Epithelial cell of proximal tubule (primary cell): ENCODE results near the gene MYBPC1. TPM values are rescaled to one million over a fixed set of nuclear protein-coding genes. Genes with fewer than 3 reads are reported as not detected.

ENCODE experiments used
- DNase-seq: peaks from one replicate; pipeline ENCODE4 v3.0.0-alpha.2; 2011; ENCODE audit warnings: low read depth
- H3K4me3 ChIP-seq: 2 replicates; pipeline ENCODE4 v1.5.1; 2011; ENCODE audit warnings: low read depth, mild to moderate bottlenecking, low read length
- CTCF ChIP-seq: conservative IDR thresholded peaks from 2 replicates; pipeline ENCODE4 v1.5.1; 2012; ENCODE audit warnings: low read depth, mild to moderate bottlenecking, low read length
- total RNA-seq: library from RNA; depleted of rRNA; stranded (reverse); fragments of >200 nt; gene quantifications from 2 replicates; pipeline ENCODE4 v1.2.3, GENCODE V29; 2015

MYBPC1 gene
- total RNA-seq, 1 donor from 2014 or later = not detected

DNA sequence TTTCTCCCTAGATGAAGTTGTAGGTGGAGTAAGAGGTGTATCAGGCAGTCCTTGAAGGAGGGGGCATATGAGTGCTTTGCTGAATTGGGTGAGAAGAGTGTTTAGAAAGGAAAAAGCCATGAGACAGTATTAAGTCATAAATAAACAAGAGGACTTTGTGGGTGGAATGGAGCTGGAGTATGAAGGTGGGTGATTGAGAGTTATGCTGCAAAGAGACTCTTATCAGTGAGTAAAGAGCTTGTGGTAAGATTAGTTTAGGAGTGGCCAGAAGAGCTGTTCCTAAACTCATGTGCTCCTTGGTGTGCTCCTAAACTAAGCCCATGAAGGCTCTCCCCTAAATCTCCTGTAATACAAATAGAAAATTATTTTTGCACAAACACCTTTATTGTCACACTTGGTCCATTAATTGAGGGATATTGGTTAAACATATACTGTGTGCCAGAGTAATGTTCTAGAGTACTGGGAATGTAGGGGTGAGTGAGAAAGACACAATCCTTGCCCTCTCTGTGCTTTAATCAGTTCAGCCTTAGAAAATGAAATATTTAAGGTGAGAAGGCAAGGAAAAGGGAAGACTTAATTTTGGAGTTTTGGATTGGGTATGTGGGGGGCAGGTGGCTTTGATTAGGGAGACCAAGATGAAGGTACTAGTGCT, 112.5 kb downstream of the MYBPC1 start:
- no peak for TF ChIP-seq CTCF
- no peak for DNase-seq
- H3K4me3 ChIP-seq = no peak overlapping the region

GRCh38 chr12:101710288-101710687, 115.5 kb downstream of the MYBPC1 start:
- DNase-seq = no peak
- no peak overlapping the region for H3K4me3 ChIP-seq
- no peak for TF ChIP-seq CTCF

- H3K4me3 ChIP-seq = peak overlapping the region; percentile 15
- TF ChIP-seq CTCF = no peak
- DNase-seq = no peak
Measured at GRCh38 chr12:101713059-101713682, 118.4 kb downstream of the MYBPC1 start.

DNA sequence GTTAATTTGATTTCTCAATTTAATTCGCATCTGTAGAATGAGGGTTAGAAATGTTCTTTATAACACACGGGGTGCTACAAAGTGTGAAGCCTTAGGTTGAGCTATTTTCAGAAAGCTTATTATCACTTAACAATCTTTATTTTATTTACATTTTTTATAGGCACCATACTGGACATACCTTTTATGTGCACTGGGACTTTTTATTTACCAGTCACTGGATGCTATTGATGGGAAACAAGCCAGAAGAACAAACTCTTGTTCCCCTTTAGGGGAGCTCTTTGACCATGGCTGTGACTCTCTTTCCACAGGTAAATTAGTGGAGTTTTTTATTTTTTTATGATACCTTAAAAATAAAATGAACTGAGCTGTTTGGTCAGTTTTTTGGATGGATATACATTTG, 119.2 kb downstream of the MYBPC1 start:
- no peak overlapping the region for H3K4me3 ChIP-seq
- DNase-seq = no peak
- TF ChIP-seq CTCF = no peak

- no peak for TF ChIP-seq CTCF
- DNase-seq = no peak
- H3K4me3 ChIP-seq = no peak overlapping the region
Measured at GRCh38 chr12:101714877-101715444, 120.2 kb downstream of the MYBPC1 start.

DNA sequence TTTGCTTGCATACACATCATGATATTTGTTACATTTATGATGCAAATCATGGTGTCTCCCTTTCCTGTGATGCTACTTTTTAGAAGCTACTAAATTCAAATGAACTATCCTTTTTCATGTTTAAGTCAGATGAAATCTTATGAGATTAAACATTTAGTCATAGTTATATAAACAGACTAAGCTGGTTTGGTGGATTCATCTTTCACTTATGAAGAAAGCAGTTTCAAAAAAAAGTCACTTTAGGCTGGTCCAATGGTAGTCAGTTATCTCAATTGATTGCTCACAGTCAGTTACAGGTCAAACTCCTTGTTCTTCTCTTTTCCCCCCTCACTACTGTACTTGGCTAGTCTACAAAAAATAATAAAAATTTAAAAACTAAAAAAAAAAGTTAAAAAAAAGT, 124.8 kb downstream of the MYBPC1 start:
- H3K4me3 ChIP-seq = no peak overlapping the region
- no peak for TF ChIP-seq CTCF
- DNase-seq = no peak
